Nephron progenitor cell (in vitro differentiated cells): Measurements from ENCODE around the gene SELENOP.

Experiments
- DNase-seq: peaks from one replicate; pipeline ENCODE4 v3.0.0; 2021
- H3K27ac Mint-ChIP-seq: 2 replicates; pipeline ENCODE4 v1.8.0; 2021; ENCODE audit warnings: mild to moderate bottlenecking, moderate library complexity, mixed read lengths
- H3K27me3 Mint-ChIP-seq: 2 replicates; pipeline ENCODE4 v1.8.0; 2021; ENCODE audit warnings: mild to moderate bottlenecking, low read depth, mixed read lengths; ENCODE audit not compliant: poor library complexity
- H3K36me3 Mint-ChIP-seq: 2 replicates; pipeline ENCODE4 v1.8.0; 2021; ENCODE audit warnings: low read depth, mixed read lengths
- H3K4me1 Mint-ChIP-seq: 2 replicates; pipeline ENCODE4 v1.8.0; 2021; ENCODE audit warnings: mixed read lengths
- H3K4me3 Mint-ChIP-seq: 2 replicates; pipeline ENCODE4 v1.8.0; 2021; ENCODE audit warnings: mild to moderate bottlenecking, moderate library complexity, mixed read lengths
- H3K9me3 Mint-ChIP-seq: 2 replicates; pipeline ENCODE4 v1.8.0; 2021; ENCODE audit warnings: mild to moderate bottlenecking, moderate library complexity, mixed read lengths
- TF ChIP-seq, protein P1 (sequence below): fragments of 200-600 bp; sonication (generic); IDR thresholded peaks from 2 replicates; pipeline ENCODE4 v1.5.0; 2021; ENCODE audit warnings: antibody characterized with exemption

The SELENOP gene

GRCh38 chr5:42812620-42813019, 928 bp upstream of the SELENOP start:
- Mint-ChIP-seq H3K4me3 (peak overlapping the region; percentile 31), H3K27ac (peak overlapping the region; percentile 90), H3K36me3 (peaks cover 16% of the 10 kb centered on the region), H3K27me3 (peaks cover 1% of the 10 kb centered on the region), H3K9me3 (no peaks in the 10 kb centered on the region), H3K4me1 (peaks cover 41% of the 10 kb centered on the region)
- DNase-seq: no peak
- TF ChIP-seq, protein P1, sequence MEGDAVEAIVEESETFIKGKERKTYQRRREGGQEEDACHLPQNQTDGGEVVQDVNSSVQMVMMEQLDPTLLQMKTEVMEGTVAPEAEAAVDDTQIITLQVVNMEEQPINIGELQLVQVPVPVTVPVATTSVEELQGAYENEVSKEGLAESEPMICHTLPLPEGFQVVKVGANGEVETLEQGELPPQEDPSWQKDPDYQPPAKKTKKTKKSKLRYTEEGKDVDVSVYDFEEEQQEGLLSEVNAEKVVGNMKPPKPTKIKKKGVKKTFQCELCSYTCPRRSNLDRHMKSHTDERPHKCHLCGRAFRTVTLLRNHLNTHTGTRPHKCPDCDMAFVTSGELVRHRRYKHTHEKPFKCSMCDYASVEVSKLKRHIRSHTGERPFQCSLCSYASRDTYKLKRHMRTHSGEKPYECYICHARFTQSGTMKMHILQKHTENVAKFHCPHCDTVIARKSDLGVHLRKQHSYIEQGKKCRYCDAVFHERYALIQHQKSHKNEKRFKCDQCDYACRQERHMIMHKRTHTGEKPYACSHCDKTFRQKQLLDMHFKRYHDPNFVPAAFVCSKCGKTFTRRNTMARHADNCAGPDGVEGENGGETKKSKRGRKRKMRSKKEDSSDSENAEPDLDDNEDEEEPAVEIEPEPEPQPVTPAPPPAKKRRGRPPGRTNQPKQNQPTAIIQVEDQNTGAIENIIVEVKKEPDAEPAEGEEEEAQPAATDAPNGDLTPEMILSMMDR: no peak

- peak overlapping the region; percentile 93 for H3K4me3 Mint-ChIP-seq
- no peak for DNase-seq
- no peaks in the 10 kb centered on the region for H3K27me3 Mint-ChIP-seq
- peaks cover 41% of the 10 kb centered on the region for H3K4me1 Mint-ChIP-seq
- peaks cover 32% of the 10 kb centered on the region for H3K36me3 Mint-ChIP-seq
- TF ChIP-seq, protein P1: no peak
- peak overlapping the region; percentile 85 for H3K27ac Mint-ChIP-seq
- no peaks in the 10 kb centered on the region for H3K9me3 Mint-ChIP-seq
Observed at GRCh38 chr5:42810834-42811590, 680 bp downstream of the SELENOP start.

DNA sequence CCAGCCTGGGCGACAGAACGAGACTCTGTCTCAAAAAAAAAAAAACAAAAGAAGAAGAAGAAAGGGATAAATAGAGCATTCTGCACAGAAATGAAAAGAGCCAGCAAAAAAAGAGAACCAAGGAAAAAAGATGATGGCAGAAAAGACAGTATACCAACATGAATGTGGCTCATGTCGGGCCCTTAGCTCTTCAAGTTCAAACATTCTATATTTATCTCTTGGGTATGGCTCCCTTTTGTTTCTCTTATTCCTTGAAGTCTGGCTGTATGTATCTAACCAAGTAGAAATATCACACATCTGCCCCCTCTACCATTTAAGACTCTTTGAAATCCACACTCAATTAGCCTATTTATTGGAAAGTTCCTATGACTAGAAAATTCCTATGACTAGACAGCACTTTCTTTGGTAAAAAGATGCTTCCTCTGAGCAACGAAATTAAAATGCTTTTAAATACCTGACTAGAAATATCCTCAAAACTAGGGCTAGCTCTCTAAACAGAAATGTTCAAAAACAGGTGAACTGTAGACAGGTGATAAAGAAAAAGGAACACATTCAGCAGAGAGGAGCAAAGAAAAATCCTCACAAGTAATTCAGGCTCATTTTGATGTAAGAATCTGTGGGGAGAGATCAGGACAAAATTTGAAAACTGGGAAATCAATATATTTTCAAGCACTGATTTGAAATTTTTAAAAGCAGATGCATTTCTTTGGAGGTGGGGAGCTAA, 2.6 kb downstream of the SELENOP start:
- no peaks in the 10 kb centered on the region for H3K9me3 Mint-ChIP-seq
- H3K27me3 Mint-ChIP-seq: no peaks in the 10 kb centered on the region
- TF ChIP-seq, protein P1: no peak
- H3K4me1 Mint-ChIP-seq: peaks cover 41% of the 10 kb centered on the region
- peak overlapping the region; percentile 71 for H3K4me3 Mint-ChIP-seq
- H3K27ac Mint-ChIP-seq: no peak overlapping the region
- peaks cover 49% of the 10 kb centered on the region for H3K36me3 Mint-ChIP-seq
- DNase-seq: no peak

DNA sequence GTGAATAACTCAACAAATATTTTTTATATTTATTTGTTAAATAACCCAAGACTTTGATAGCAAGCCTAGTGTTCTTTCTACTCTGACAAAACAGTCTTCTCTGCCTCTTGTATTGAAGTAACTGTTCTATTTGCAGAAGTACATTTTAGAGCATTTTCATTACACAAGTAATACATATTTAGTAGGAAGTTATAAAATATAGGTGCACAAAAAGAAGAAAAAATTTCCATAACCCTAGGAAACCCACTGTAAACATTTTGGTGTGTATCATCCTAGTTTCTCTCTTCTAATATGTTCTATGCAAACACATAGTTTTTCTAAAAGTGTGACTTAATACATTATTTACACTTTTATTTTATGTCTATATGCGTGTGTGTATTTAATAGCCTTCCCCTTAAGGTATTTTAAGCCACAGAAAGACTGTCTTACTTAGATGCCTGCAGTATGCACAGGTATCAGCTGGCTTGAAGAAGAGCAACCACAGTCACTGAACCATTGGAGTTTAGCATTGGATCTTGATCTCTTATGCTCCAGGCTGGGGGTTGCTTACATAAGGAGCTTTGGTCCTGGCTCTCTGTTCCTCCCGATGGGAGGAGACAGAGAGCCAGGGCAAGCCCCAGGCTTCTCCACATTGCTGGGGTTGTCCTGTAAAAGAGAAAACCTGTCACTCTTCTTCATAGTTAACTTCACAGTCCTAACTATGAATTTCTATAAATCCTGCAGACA, 3.8 kb downstream of the SELENOP start:
- peaks cover 33% of the 10 kb centered on the region for H3K4me1 Mint-ChIP-seq
- H3K4me3 Mint-ChIP-seq: no peak overlapping the region
- DNase-seq: no peak
- no peaks in the 10 kb centered on the region for H3K9me3 Mint-ChIP-seq
- no peaks in the 10 kb centered on the region for H3K27me3 Mint-ChIP-seq
- no peak overlapping the region for H3K27ac Mint-ChIP-seq
- TF ChIP-seq, protein P1: no peak
- H3K36me3 Mint-ChIP-seq: peaks cover 58% of the 10 kb centered on the region

DNA sequence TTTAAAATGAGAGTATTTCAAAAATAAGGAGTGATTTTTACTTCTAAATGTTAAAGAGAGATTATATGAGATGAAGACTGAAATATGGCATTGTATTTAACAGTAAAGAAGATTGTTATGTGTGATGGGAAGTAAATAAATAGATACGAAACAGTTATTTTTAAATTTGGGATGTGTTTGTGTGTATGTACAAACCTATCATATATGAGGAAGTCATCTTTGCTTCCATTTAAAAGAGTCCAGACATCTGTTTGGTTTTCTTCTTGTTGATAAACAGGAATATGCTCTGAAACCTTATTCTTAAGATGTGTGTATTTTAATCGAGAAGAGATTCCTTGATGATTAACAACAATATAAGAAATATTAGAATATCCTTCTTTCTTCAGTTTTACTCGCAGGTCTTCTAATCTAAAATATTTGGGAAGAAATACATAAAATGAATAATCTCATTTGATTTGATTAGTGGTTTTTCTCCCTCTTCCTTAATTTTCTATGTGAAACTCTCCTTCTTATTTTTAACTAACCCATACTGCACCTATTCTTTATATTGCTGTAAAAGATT, 4.9 kb downstream of the SELENOP start:
- no peaks in the 10 kb centered on the region for H3K27me3 Mint-ChIP-seq
- H3K9me3 Mint-ChIP-seq: no peaks in the 10 kb centered on the region
- no peak overlapping the region for H3K4me3 Mint-ChIP-seq
- H3K27ac Mint-ChIP-seq: no peak overlapping the region
- peaks cover 63% of the 10 kb centered on the region for H3K36me3 Mint-ChIP-seq
- peaks cover 22% of the 10 kb centered on the region for H3K4me1 Mint-ChIP-seq
- DNase-seq: no peak
- TF ChIP-seq, protein P1: no peak
